Activated CD4-positive, alpha-beta T cell treated with anti-CD3 and anti-CD28 coated beads for 24 hours (primary cell): Measurements from ENCODE around the gene RPGR.

ENCODE experiments used
- DNase-seq, 2 donors: peaks; one replicate each; pipeline ENCODE4 v3.0.0-alpha.2; 2020; ENCODE audit warnings: low read depth in 2 of 2

The RPGR gene

DNA sequence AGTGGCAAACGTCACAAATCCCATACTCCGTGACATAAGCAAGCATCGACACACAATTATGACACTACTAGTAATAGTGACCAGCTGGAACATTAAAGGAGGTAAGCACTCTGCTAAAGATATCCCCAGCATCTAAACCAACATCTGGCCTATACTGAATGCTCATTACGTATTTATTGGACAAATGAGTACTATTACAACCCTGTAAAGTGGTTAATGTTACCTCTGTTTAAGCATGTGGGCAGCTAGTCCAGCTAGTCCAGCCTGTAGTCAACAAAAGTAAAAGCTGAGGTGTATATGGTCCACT is 419 bp upstream of the RPGR start:
- DNase-seq, result no peak

DNA sequence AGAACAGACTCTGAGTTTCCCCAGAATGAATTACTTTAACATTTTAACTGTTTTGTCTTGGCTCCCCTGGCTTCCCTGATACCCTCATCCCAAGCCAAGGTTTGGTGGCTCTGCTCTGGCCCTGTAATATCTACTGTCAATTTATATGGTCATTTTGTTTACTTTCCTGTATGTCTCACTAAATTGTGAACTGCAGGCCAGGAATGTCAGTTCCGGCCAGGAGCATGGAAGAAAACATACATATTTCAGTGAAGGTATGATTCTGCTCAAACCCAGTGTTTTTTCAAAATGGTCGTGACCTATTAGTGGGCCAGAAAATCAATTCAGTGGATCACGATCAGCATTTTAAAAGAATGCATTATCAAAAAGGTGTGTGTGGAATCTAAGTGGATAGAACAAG is 1.2 kb downstream of the RPGR start:
- DNase-seq, result no peak

- DNase-seq, result no peak
These were observed 6.5 kb downstream of the RPGR start for GRCh38 chrX:38320819-38321218.

- DNase-seq, result no peak
These were observed 8.7 kb downstream of the RPGR start for GRCh38 chrX:38318606-38319005.

DNA sequence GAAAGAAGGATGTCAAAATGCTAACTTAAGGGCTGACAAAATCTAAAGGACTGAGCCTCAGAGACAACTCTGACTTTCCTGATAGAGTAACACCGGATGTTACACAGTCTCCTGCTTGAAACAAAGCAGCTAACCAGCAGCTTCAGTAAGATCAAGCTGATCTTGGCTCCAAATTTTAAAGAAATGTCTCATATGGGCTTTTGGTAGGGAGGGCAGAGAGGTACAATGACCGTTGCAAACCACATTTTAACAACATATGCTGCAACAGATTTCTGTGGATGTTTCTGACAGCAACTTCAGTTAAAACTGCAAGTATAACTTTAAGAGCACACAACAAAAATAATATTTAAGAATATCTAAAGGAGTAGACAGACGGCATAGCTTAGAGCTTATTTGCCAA is 9.1 kb downstream of the RPGR start:
- no peak for DNase-seq

DNA sequence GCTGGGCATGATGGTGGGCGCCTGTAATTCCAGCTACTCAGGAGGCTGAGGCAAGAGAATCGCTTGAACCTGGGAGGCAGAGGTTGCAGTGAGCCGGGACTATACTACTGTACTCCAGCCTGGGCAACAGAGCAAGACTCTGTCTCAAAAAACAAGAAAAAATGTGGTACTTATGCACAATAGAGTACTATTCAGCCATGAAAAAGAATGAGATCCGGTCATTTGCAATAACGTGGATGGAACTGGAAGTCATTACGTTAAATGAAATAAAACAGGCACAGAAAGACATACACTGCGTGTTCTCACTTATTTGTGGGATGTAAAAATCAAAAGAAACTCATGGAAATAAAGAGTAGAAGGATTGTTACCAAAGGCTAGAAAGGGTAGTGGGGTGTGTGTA is 12.1 kb downstream of the RPGR start:
- DNase-seq, result no peak

- DNase-seq, result no peak
These were observed 14.1 kb downstream of the RPGR start for GRCh38 chrX:38313190-38313589.

DNA sequence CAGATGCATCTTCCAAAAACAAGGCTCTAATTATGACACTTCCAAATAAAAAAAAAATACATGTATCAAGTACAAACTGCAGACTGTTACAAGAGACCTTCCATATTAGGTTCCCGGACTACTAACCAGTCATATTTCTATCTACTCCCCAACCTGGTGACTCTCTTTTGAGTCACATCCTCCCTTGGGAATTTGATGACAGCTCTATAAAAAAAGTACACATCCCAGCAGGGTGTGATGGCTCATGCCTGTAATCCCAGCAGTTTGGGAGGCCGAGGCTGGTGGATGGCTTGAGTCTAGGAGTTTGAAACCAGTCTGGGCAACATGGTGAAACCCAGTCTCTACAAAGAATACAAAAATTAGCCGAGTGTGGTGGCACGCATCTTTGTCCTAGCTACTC is 14.9 kb downstream of the RPGR start:
- no peak for DNase-seq

DNA sequence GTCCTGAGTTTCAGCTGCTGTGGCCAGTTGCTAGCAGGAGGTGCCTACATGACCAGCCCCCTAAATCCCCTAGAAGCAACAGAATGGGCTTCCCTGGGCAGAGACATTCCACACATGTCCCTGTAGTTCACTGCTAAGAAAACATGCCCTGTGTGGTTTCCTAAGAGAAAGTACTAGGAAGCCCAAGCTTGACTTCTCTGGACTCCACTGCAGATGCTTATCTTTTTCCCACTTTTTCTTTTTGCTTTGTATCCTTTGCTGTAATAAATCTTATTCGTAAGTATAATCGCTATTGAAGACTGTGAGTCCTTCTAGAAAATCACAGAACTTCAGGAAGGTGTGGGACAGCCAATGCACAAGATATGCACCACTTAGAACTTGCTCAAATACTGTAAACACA is 15.6 kb downstream of the RPGR start:
- no peak for DNase-seq

- no peak for DNase-seq
These were observed 21.3 kb downstream of the RPGR start for GRCh38 chrX:38305971-38306370.

GRCh38 chrX:38304010-38304409 is 23.3 kb downstream of the RPGR start:
- DNase-seq, result no peak

- no peak for DNase-seq
These were observed 33.6 kb downstream of the RPGR start for GRCh38 chrX:38293741-38294140.

DNA sequence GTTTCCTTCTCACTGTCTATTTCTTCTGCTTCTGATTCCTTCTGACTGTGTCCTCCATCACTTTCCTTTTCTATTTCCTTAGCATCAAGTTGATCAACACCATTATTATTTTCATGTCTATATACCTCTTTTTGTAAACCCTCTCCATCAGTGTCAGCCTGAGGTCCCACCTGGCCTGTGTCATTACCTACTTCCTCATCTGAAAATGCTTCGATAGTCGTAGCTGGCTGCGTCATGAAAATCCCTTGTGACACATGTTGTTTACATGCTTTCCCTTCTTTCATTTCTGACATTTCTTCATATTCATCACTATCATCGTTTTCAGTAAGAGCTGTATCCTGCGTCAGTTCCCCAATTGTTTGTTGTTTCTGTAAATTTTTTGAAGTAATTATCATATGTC is 39.6 kb downstream of the RPGR start:
- no peak for DNase-seq

DNA sequence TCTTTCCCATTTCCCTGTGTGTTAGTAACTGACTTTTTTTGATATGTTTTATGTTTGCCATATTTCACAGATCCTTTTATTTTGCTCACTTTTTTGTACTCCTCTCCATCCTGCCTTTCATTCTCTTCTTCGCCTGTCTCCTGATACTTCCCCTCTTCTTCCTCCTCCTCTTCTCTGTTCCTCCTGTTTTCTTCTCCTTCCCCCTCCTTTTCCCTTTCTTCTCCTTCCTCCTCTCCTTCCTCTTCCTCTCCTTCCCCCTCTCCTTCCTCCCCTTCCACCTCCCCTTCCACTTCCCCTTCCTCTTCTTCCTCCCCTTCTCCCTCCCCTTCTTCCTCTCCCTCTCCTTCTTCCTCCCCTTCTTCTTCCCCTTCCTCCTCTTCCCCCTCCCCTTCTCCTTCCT is 41.7 kb downstream of the RPGR start:
- DNase-seq, result no peak

DNA sequence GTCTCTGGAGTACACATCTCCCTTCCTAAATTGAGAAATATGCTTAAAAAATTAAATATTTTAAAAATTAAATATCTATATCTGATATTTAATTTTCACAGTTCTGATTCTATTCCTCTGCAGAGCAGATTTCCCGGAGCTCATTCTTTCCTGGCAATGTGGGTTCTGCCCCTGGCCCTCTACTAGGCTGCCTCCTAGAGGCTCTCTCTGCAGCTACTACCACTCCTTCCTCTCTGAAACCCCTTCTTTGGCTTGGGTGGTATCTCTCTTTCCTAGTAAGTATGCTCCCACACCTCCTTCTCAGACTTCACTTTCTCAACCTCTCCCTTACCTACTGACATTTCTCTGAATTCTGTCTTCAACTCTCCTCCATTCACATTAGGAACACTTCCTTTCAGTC is 45.3 kb downstream of the RPGR start:
- DNase-seq, result no peak

- DNase-seq, result no peak
These were observed 48.1 kb downstream of the RPGR start for GRCh38 chrX:38279188-38279587.

GRCh38 chrX:38278682-38279081 is 48.6 kb downstream of the RPGR start:
- no peak for DNase-seq

GRCh38 chrX:38277802-38278201 is 49.5 kb downstream of the RPGR start:
- no peak for DNase-seq

GRCh38 chrX:38277136-38277535 is 50.2 kb downstream of the RPGR start:
- DNase-seq, result no peak

DNA sequence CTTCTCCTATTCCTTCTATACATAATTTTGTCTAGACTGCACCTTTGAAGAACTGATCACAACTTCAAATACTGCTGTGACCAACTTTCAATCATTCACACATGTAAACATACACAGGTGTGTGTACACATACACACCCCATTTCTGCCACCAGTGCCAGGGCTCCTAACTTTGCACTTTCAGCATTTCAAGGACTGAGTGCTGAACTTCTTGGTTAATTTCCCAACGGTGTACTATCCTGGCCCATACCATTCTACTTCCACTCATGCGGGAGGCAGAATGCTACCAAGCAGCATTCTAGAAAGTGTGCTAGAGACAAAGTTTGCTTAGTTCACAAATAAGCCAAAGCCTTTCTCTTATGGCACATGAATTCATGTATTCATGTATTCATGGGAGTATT is 51.2 kb downstream of the RPGR start:
- DNase-seq, result no peak

GRCh38 chrX:38275615-38276014 is 51.7 kb downstream of the RPGR start:
- DNase-seq, result no peak

- DNase-seq, result no peak
These were observed 53.9 kb downstream of the RPGR start for GRCh38 chrX:38273453-38273852.

DNA sequence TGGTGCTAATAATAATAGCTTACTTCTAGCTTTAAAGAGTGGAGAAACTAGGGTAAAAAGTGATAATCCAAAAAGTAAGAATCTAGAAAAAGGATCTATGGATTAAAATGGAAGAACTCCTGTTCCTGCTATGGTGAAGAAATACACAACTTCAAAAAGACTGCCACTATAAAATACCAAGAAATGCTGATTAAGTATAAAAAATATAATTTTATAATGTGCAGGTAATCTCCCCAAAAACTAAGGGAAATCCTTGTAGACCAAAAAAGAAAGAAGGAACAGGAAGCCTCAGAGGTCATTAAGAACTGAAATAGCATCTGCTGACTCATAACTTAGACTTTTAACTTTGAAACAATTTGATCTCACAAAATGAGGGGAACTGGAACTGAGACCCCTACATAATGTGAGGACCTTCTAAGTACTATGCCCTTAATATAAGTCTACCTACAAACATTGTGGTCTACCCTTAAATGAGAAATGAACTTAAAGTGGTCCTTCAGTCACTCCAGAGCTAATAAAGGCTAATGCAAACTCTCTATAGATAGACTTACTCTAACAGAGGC is 56.1 kb downstream of the RPGR start:
- DNase-seq, result no peak

DNA sequence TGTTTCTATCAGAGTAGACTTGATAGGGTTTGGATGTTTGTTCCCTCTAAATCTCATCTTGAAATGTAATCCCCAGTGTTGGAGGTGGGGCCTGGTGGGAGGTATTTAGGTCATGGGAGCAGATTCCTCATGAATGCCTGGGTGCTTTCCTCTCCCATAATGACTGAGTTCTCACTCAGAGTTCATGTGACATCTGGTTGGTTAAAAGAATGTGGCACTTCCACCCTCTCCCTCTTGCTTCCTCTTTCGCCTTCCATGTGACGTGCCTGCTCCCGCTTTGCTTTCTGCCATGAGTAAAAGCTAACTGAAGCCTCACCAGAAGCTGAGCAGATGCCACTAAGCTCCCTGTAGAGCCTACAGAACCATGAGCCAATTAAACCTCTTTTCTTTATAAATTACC is 59.3 kb downstream of the RPGR start:
- DNase-seq, result no peak
